Right lobe of liver (tissue), 6 donors: Measurements from ENCODE around the gene DCAF4L1. TPM values are rescaled to one million over a fixed set of nuclear protein-coding genes. Genes with fewer than 3 reads are reported as not detected.

Source experiments
- ATAC-seq, 4 donors: fragments of 200-7000 bp; cut with Tn5 transposase; one replicate each; pipeline ENCODE4 v1.9.1; 2020; ENCODE audit warnings: mild to moderate bottlenecking in 4 of 4, moderate library complexity in 4 of 4
- DNase-seq, 3 donors: peaks; one replicate each; pipeline ENCODE4 v3.0.0-alpha.2; 2020
- H3K27ac ChIP-seq, 3 donors: fragments of 200-600 bp; one replicate each; pipeline ENCODE4 v1.8.0; 2022
- H3K27me3 ChIP-seq, 2 donors: fragments of 200-600 bp; one replicate each; pipeline ENCODE4 v1.8.0; 2022
- H3K36me3 ChIP-seq, 4 donors: fragments of 200-600 bp; sonication (generic) in 1 of 4; one replicate each; pipeline versions ENCODE4 v1.5.1 to v1.8.0; 2017 to 2022; ENCODE audit warnings: control low read depth in 1 of 4
- H3K4me1 ChIP-seq, 4 donors: fragments of 200-600 bp; sonication (generic) in 1 of 4; one replicate each; pipeline versions ENCODE4 v1.5.1 to v1.8.0; 2017 to 2022; ENCODE audit warnings: control low read depth in 1 of 4
- H3K4me3 ChIP-seq, 3 donors: fragments of 200-600 bp; one replicate each; pipeline ENCODE4 v1.8.0; 2022
- H3K9me3 ChIP-seq, 4 donors: fragments of 200-600 bp; sonication (generic) in 1 of 4; one replicate each; pipeline versions ENCODE4 v1.5.1 to v1.8.0; 2017 to 2022; ENCODE audit warnings: control low read depth in 1 of 4
- POLR2A ChIP-seq: fragments of 450-650 bp; IDR thresholded peaks from one replicate; pipeline ENCODE4 v1.6.1; 2017; ENCODE audit warnings: antibody characterized with exemption, mild to moderate bottlenecking
- WGBS: methylation state at CpG from one replicate; pipeline ENCODE4 v1.1.6; 2018; ENCODE audit warnings: low coverage, low lambda C conversion rate; ENCODE audit not compliant: insufficient coverage; ENCODE audit errors: missing lambda C conversion rate; 5-methylcytosine and 5-hydroxymethylcytosine counted together
- intact Hi-C, 2 donors: fragments of 100-400 bp; cut with DNase I; formaldehyde crosslinking; loops; one replicate each; pipeline versions ENCODE4 v1.11.2 to v1.14.1; 2022
- total RNA-seq, 6 experiments: library from RNA; depleted of rRNA in 2 of 6; stranded (reverse); fragments of >200 nt in 2 of 6; fragmentation: NEBNext Ultra II Directional in 3 of 6; extraction: Animal tissue kit (Norgen Biotek cat#: 25700) in 3 of 6; gene quantifications; one replicate each; pipeline versions ENCODE4 v1.1.0 to v1.2.4, GENCODE V29; 2016 to 2023
- TF ChIP-seq, protein P1 (sequence below), 4 donors: fragments of 200-600 bp in 3 of 4; fragments of 450-650 bp in 1 of 4; IDR thresholded peaks; one replicate each; pipeline versions ENCODE4 v1.5.1 to v1.8.0; 2016 to 2022; ENCODE audit warnings: antibody characterized with exemption in 4 of 4, mild to moderate bottlenecking in 2 of 4
- donor health status: DM: no; HTN: yes; CAD: no.
- donor health status: DM: no; HTN: no; CAD: no.
- donor health status: DM: no; HTN: no; CAD: no.
- donor health status: DM: no; HTN: yes; CAD: no.
- donor health status: DM: no; HTN: yes; CAD: no.

DCAF4L1 gene
- total RNA-seq, 6 experiments from 2014 or later, result 0.04 to 0.31 (median 0.15) TPM

GRCh38 chr4:42015438-42015837 lies 33.9 kb downstream of the DCAF4L1 start:
- DNase-seq (no peak), ATAC-seq (no peak)
- Histone ChIP-seq H3K27ac (no peak overlapping the region), H3K36me3 (no peaks in the 10 kb centered on the region), H3K4me3 (no peak overlapping the region), H3K27me3 (no peaks in the 10 kb centered on the region), H3K9me3 (no peaks in the 10 kb centered on the region), H3K4me1 (peaks cover 0 to 7% (median 0%) of the 10 kb centered on the region in 4 donors)
- WGBS, result 78% methylated on average over 2 of the region's 2 CpGs
- intact Hi-C loops, result no loop called here
- no peak for TF ChIP-seq POLR2A
- TF ChIP-seq, protein P1, sequence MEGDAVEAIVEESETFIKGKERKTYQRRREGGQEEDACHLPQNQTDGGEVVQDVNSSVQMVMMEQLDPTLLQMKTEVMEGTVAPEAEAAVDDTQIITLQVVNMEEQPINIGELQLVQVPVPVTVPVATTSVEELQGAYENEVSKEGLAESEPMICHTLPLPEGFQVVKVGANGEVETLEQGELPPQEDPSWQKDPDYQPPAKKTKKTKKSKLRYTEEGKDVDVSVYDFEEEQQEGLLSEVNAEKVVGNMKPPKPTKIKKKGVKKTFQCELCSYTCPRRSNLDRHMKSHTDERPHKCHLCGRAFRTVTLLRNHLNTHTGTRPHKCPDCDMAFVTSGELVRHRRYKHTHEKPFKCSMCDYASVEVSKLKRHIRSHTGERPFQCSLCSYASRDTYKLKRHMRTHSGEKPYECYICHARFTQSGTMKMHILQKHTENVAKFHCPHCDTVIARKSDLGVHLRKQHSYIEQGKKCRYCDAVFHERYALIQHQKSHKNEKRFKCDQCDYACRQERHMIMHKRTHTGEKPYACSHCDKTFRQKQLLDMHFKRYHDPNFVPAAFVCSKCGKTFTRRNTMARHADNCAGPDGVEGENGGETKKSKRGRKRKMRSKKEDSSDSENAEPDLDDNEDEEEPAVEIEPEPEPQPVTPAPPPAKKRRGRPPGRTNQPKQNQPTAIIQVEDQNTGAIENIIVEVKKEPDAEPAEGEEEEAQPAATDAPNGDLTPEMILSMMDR (IDR thresholded peaks at IDR 0.05), result no peak

- ATAC-seq (no peak), DNase-seq (no peak)
- Histone ChIP-seq H3K36me3 (peaks cover 0 to 11% (median 3%) of the 10 kb centered on the region in 4 donors), H3K27ac (no peak overlapping the region), H3K4me1 (peaks cover 0 to 7% (median 0%) of the 10 kb centered on the region in 4 donors), H3K9me3 (no peaks in the 10 kb centered on the region), H3K27me3 (no peaks in the 10 kb centered on the region), H3K4me3 (no peak overlapping the region)
- intact Hi-C loops, result no loop called here
- TF ChIP-seq, protein P1 (IDR thresholded peaks at IDR 0.05), result no peak
- TF ChIP-seq POLR2A, result no peak
- 77% methylated on average over 2 of the region's 2 CpGs for WGBS
Measured at GRCh38 chr4:42018451-42018850, 36.9 kb downstream of the DCAF4L1 start.

Other genes starting within 250 kb of the DCAF4L1 start
- not detected for gene PHOX2B, start 233.0 kb upstream of the DCAF4L1 start, total RNA-seq
- gene TMEM33, start 46.3 kb upstream of the DCAF4L1 start, total RNA-seq, result 10 to 100 TPM; 48.9 to 82.7 (median 60.8) TPM
- 10 to 100 TPM; 23.2 to 34.1 (median 25.6) TPM for gene SLC30A9, start 8.8 kb downstream of the DCAF4L1 start, total RNA-seq
- under 1 TPM; 0.04 to 0.31 (median 0.13) TPM for gene BEND4, start 170.9 kb downstream of the DCAF4L1 start, total RNA-seq